Measurements from ENCODE around the gene PVALB. TPM values are rescaled to one million over a fixed set of nuclear protein-coding genes. Genes with fewer than 3 reads are reported as not detected.

The PVALB gene
- total RNA-seq, 1 experiment from 2014 or later = not detected

- Histone ChIP-seq H4K20me1 (ENCODE audit: insufficient read depth) (no peaks in the 10 kb centered on the region), H3K9me2 (ENCODE audit: insufficient read depth) (no peaks in the 10 kb centered on the region), H3K9ac (ENCODE audit: low read length) (no peak overlapping the region), H3K4me3 (replicated peaks in 1 of 2; ENCODE audit: low read depth in 1 of 2, low read length in 2 of 2) (no peak overlapping the region), H3K79me2 (ENCODE audit: insufficient read depth, low read length) (no peaks in the 10 kb centered on the region), H3K4me2 (ENCODE audit: low read length) (no peak overlapping the region), H3K27me3 (ENCODE audit: insufficient read depth, low read length) (no peaks in the 10 kb centered on the region), H2AFZ (ENCODE audit: low read depth, low read length, poor library complexity, severe bottlenecking) (no peak overlapping the region), H3K36me3 (ENCODE audit: control insufficient read depth in 1 of 2, insufficient read depth in 2 of 2, low read length in 2 of 2) (no peaks in the 10 kb centered on the region; a peak in 1 of 4 replicates), H3K27ac (ENCODE audit: low read depth, low read length) (no peak overlapping the region), H3K4me1 (ENCODE audit: control insufficient read depth in 1 of 2, insufficient read depth in 2 of 2, low read length in 2 of 2) (peaks cover 0 to 7% of the 10 kb centered on the region in 2 experiments; a peak in 1 of 4 replicates), H3K9me3 (ENCODE audit: control insufficient read depth in 1 of 2, insufficient read depth in 1 of 2, low read depth in 1 of 2, low read length in 2 of 2) (no peaks in the 10 kb centered on the region)
- ChIA-PET RAD21 (ENCODE audit: low non-redundant PET in 1 of 2, low total read pairs in 2 of 2, uncharacterized antibody in 2 of 2, unreplicated experiment in 2 of 2) (no interaction called here), POLR2A (no interaction called here), CTCF (no interaction called here)
- DNase-seq (ENCODE audit: low read depth, low spot score) (no peak), ATAC-seq (no peak)
- TF ChIP-seq REST (IDR thresholded peaks at IDR 0.05; ENCODE audit: low read depth) = no peak
- TF ChIP-seq SIN3A (IDR thresholded peaks at IDR 0.05; ENCODE audit: low read depth) = no peak
- TF ChIP-seq ZNF274 (IDR thresholded peaks at IDR 0.05; ENCODE audit: low read depth, low read length) = no peak
- no peak for TF ChIP-seq CTCF (IDR thresholded peaks at IDR 0.05 in 2 of 3, conservative IDR thresholded peaks at IDR 0.05 in 1 of 3; ENCODE audit: borderline replicate concordance in 1 of 3, insufficient read depth in 1 of 3, low read depth in 2 of 3, low read length in 2 of 3)
- TF ChIP-seq MAX (IDR thresholded peaks at IDR 0.05) = no peak
- no peak for TF ChIP-seq SP1 (IDR thresholded peaks at IDR 0.05; ENCODE audit: low read depth)
- TF ChIP-seq POLR2A (IDR thresholded peaks at IDR 0.05; ENCODE audit: borderline replicate concordance, extremely low read depth, insufficient read depth, insufficient read length) = no peak
- no peak for TF ChIP-seq JUND (IDR thresholded peaks at IDR 0.05)
- TF ChIP-seq YY1 (IDR thresholded peaks at IDR 0.05; ENCODE audit: extremely low read depth, insufficient replicate concordance, low read depth, low read length) = no peak
- TF ChIP-seq FOSL1 (IDR thresholded peaks at IDR 0.05; ENCODE audit: low read depth) = no peak
- intact Hi-C loops (cut with micrococcal nuclease) = no loop called here
- no TSS peak for BruUV-seq (replicated peaks)
These were observed 49.6 kb downstream of the PVALB start for GRCh38 chr22:36767035-36767775.

Measured in HCT116 (cell line).